Astrocyte (in vitro differentiated cells and primary cell): Measurements from ENCODE around the gene ZNF738.

Experiments used
- CTCF ChIP-seq: IDR thresholded peaks from 2 replicates; pipeline ENCODE4 v1.5.1; 2011; ENCODE audit warnings: low read depth, mild to moderate bottlenecking, inconsistent platforms, low read length, moderate library complexity; ENCODE audit not compliant: insufficient read depth
- EZH2 ChIP-seq: IDR thresholded peaks from 2 replicates; pipeline ENCODE4 v1.6.1; 2012; ENCODE audit warnings: mild to moderate bottlenecking, low read length, inconsistent platforms; ENCODE audit not compliant: insufficient read depth

GRCh38 chr19:21398851-21399250, 40.1 kb downstream of the ZNF738 start:
- TF ChIP-seq CTCF (no peak), EZH2 (no peak)
